Measurements from ENCODE around the gene MBP. TPM values are rescaled to one million over a fixed set of nuclear protein-coding genes. Genes with fewer than 3 reads are reported as not detected.

The MBP gene
- total RNA-seq, 2 experiments from 2014 or later: 75.4 to 79.2 TPM

DNA sequence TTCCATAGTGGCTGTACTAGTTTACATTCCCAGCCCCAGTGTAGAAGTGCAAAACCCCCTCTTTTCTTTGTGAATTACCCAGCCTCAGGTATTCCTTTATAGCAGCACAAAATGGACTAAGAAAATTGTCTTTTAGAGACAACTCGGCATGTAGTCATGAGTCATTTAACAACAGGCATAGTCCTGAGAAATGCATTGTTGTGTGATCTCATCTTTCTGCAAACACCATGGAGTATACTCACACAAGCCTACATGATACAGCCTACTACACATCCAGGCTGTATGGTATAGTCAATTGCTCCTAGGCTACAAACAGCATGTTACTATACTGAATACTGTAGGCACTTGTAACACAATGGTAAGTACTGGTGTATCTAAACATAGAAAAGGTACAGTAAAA is 44.4 kb upstream of the MBP start:
- no peak for DNase-seq
- ChIA-PET POLR2A (no interaction called here), CTCF (no interaction called here)
- TF ChIP-seq, protein P1, sequence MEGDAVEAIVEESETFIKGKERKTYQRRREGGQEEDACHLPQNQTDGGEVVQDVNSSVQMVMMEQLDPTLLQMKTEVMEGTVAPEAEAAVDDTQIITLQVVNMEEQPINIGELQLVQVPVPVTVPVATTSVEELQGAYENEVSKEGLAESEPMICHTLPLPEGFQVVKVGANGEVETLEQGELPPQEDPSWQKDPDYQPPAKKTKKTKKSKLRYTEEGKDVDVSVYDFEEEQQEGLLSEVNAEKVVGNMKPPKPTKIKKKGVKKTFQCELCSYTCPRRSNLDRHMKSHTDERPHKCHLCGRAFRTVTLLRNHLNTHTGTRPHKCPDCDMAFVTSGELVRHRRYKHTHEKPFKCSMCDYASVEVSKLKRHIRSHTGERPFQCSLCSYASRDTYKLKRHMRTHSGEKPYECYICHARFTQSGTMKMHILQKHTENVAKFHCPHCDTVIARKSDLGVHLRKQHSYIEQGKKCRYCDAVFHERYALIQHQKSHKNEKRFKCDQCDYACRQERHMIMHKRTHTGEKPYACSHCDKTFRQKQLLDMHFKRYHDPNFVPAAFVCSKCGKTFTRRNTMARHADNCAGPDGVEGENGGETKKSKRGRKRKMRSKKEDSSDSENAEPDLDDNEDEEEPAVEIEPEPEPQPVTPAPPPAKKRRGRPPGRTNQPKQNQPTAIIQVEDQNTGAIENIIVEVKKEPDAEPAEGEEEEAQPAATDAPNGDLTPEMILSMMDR (IDR thresholded peaks at IDR 0.05): no peak
- Mint-ChIP-seq H3K27me3 (no peaks in the 10 kb centered on the region), H3K4me3 (no peak overlapping the region), H3K9me3 (no peaks in the 10 kb centered on the region), H3K27ac (no peak overlapping the region), H3K36me3 (ENCODE audit: low read depth) (no peaks in the 10 kb centered on the region), H3K4me1 (ENCODE audit: low read depth) (no peaks in the 10 kb centered on the region)
- Histone ChIP-seq H3K36me3 (ENCODE audit: insufficient read depth, low read length) (no peaks in the 10 kb centered on the region), H3K27ac (ENCODE audit: low read depth in 1 of 2, low read length in 2 of 2) (no peak overlapping the region), H3K4me3 (ENCODE audit: low read length) (no peak overlapping the region), H3K9me3 (ENCODE audit: control insufficient read depth in 1 of 2, insufficient read depth in 1 of 2, low read length in 2 of 2) (no peaks in the 10 kb centered on the region), H3K4me1 (ENCODE audit: insufficient read depth, low read length) (no peaks in the 10 kb centered on the region), H3K27me3 (ENCODE audit: control insufficient read depth in 1 of 2, insufficient read depth in 2 of 2, low read length in 2 of 2) (no peaks in the 10 kb centered on the region)
- ATAC-seq (ENCODE audit: poor library complexity): no peak
- intact Hi-C loops (cut with DNase I, micrococcal nuclease): no loop called here

DNA sequence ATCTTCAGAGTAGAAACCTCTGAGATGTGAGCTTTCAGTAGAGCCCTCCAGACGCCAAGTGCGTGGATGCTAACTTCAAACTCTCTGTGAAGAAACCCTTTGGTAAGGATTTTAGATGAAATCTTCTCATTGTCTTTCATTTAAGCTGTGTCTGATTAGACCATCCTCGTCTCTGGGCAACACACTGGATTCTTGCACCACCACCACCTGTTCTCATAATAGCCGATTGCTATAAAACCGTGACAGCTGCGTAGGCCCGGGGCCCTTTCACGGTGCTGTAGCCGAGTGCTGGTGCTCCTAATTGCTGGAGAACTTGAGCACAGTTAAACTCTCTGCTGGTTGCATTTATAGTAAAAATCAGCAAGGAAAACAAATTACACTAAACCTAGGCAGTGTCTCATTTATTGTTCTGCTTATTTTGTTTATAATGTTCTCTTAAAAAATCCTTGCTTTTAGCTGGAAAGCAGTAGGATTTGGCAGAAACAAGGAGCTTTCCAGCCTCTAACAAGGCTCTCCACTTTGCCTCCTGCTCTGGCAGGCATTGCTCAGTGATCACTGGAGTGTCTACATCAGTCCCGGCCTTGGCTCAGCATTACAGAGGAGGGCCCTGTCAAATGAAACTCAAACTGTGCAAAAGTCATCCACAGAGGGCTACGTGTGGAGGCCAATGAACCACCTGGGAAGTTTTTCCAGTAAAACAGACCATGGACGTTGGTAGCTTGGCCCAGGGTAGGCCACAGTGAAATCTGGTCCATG is 40.9 kb upstream of the MBP start:
- POLR2A ChIA-PET: no interaction called here
- H3K27me3 Mint-ChIP-seq: no peaks in the 10 kb centered on the region
- H3K27ac Mint-ChIP-seq: no peak overlapping the region

DNA sequence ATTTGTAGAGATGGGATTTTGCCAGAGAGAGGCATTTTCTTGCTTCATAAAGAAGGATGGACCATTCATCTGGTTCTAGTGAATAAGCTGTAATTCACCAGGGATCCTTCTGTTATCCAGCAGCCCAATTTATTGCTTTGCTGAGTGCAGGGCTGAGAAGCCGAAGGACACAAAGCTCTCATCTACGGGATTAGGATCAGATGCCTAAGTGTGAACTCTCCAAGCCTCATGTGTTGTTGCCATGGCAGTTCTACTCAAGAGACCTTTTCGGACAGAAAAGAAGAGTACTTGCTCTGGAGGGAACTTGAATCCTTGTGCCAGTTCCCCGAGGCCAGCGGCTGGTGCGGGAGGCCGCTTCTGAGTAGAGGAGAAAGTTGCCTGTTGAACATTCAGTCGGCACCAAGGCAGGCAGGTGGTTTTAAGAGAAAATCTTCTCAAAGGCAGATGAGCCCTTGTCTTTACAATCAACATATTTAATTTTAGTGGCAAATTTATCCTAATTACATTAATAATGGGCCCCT is 38.4 kb upstream of the MBP start:
- no peak overlapping the region for H3K4me3 ChIP-seq (ENCODE audit: low read length)
- Mint-ChIP-seq H3K27me3 (no peaks in the 10 kb centered on the region), H3K9me3 (no peaks in the 10 kb centered on the region), H3K36me3 (ENCODE audit: low read depth) (no peaks in the 10 kb centered on the region), H3K4me1 (ENCODE audit: low read depth) (no peaks in the 10 kb centered on the region), H3K27ac (no peak overlapping the region), H3K4me3 (no peak overlapping the region)
- DNase-seq: no peak
- ATAC-seq (ENCODE audit: poor library complexity): no peak
- no peaks in the 10 kb centered on the region for H3K4me1 ChIP-seq (ENCODE audit: insufficient read depth, low read length)
- intact Hi-C loops (cut with DNase I, micrococcal nuclease): no loop called here
- no peaks in the 10 kb centered on the region for H3K27me3 ChIP-seq (ENCODE audit: control insufficient read depth in 1 of 2, insufficient read depth in 2 of 2, low read length in 2 of 2)
- no peak overlapping the region for H3K27ac ChIP-seq (ENCODE audit: low read depth in 1 of 2, low read length in 2 of 2)
- TF ChIP-seq, protein P1 (IDR thresholded peaks at IDR 0.05): no peak
- CTCF ChIA-PET: no interaction called here
- peaks cover 0 to 7% of the 10 kb centered on the region in 2 experiments for H3K9me3 ChIP-seq (ENCODE audit: control insufficient read depth in 1 of 2, insufficient read depth in 1 of 2, low read length in 2 of 2)
- H3K36me3 ChIP-seq (ENCODE audit: insufficient read depth, low read length): no peaks in the 10 kb centered on the region
- POLR2A ChIA-PET: interaction anchor here (0.6 kb wide), 1 partner anchor 117 kb away, joined by 4 read pairs; no protein-coding TSS in a partner anchor

More for the DNA sequence above, 40.9 kb upstream of the MBP start:
- H3K36me3 ChIP-seq (ENCODE audit: insufficient read depth, low read length): no peaks in the 10 kb centered on the region
- Mint-ChIP-seq H3K4me1 (ENCODE audit: low read depth) (no peaks in the 10 kb centered on the region), H3K36me3 (ENCODE audit: low read depth) (no peaks in the 10 kb centered on the region), H3K4me3 (no peak overlapping the region), H3K9me3 (no peaks in the 10 kb centered on the region)
- DNase-seq: no peak
- H3K27ac ChIP-seq (ENCODE audit: low read depth in 1 of 2, low read length in 2 of 2): no peak overlapping the region
- no peaks in the 10 kb centered on the region for H3K4me1 ChIP-seq (ENCODE audit: insufficient read depth, low read length)
- ATAC-seq (ENCODE audit: poor library complexity): no peak
- CTCF ChIA-PET: no interaction called here
- TF ChIP-seq, protein P1 (IDR thresholded peaks at IDR 0.05): no peak
- H3K27me3 ChIP-seq (ENCODE audit: control insufficient read depth in 1 of 2, insufficient read depth in 2 of 2, low read length in 2 of 2): no peaks in the 10 kb centered on the region
- no peak overlapping the region for H3K4me3 ChIP-seq (ENCODE audit: low read length)
- peaks cover 0 to 7% of the 10 kb centered on the region in 2 experiments for H3K9me3 ChIP-seq (ENCODE audit: control insufficient read depth in 1 of 2, insufficient read depth in 1 of 2, low read length in 2 of 2)
- intact Hi-C loops (cut with DNase I, micrococcal nuclease): no loop called here
